Measurements from ENCODE around the gene SPTBN1. TPM values are rescaled to one million over a fixed set of nuclear protein-coding genes. Genes with fewer than 3 reads are reported as not detected.

Gene SPTBN1
- total RNA-seq, 2 experiments from 2014 or later, result 171 to 184 TPM

DNA sequence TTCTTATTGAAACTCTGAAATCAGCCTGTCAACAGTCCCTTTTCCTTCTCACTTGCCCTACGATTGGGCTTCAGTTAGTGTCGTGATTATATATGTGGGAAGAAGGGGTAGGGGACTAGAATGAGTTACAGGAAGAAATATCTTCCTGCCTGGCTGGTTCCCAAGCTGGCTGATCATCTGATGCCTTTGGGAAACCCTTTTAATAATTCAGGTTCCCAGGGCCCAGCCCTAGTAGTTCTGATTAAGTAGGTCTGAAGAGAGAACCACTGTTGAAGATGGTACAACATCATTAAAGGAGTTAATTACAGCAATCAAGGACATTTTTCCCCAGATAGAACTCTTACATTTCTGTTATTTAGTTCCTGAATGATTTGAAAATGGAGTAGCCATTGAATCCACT lies 157.3 kb downstream of the SPTBN1 start:
- Mint-ChIP-seq H3K4me1 (peaks cover 39% of the 10 kb centered on the region), H3K4me3 (no peak overlapping the region), H3K27me3 (no peaks in the 10 kb centered on the region), H3K9me3 (no peaks in the 10 kb centered on the region), H3K36me3 (ENCODE audit: low read depth) (peaks cover 52% of the 10 kb centered on the region), H3K27ac (no peak overlapping the region)
- no peak for DNase-seq
- POLR2A ChIA-PET, result no interaction called here
- CTCF ChIA-PET, result no interaction called here

GRCh38 chr2:54613794-54614257 lies 157.7 kb downstream of the SPTBN1 start:
- H3K4me3 Mint-ChIP-seq, result no peak overlapping the region
- ChIA-PET POLR2A (no interaction called here), CTCF (interaction anchor here (1.1 kb wide), 1 partner anchor 15 kb away, joined by 3 read pairs; no protein-coding TSS in a partner anchor)
- H3K4me1 Mint-ChIP-seq, result peaks cover 40% of the 10 kb centered on the region
- H3K9me3 Mint-ChIP-seq, result no peaks in the 10 kb centered on the region
- H3K27ac Mint-ChIP-seq, result no peak overlapping the region
- no peak for DNase-seq
- peaks cover 54% of the 10 kb centered on the region for H3K36me3 Mint-ChIP-seq (ENCODE audit: low read depth)
- no peaks in the 10 kb centered on the region for H3K27me3 Mint-ChIP-seq

- POLR2A ChIA-PET, result no interaction called here
- H3K4me3 Mint-ChIP-seq, result no peak overlapping the region
- H3K27ac Mint-ChIP-seq, result no peak overlapping the region
- H3K4me1 Mint-ChIP-seq, result peaks cover 39% of the 10 kb centered on the region
- peaks cover 62% of the 10 kb centered on the region for H3K36me3 Mint-ChIP-seq (ENCODE audit: low read depth)
- H3K9me3 Mint-ChIP-seq, result no peaks in the 10 kb centered on the region
- no peaks in the 10 kb centered on the region for H3K27me3 Mint-ChIP-seq
- CTCF ChIA-PET, result interaction anchor here (0.7 to 1.1 kb wide), 2 partner anchors 14 to 23 kb away, joined by 3 read pairs; no protein-coding TSS in a partner anchor
- DNase-seq, result no peak
Measured at GRCh38 chr2:54614819-54615218, 158.7 kb downstream of the SPTBN1 start.

- H3K9me3 Mint-ChIP-seq, result no peaks in the 10 kb centered on the region
- CTCF ChIA-PET, result interaction anchor here (0.6 to 1.1 kb wide), 2 partner anchors 15 to 129 kb away, joined by 3 to 5 read pairs; no protein-coding TSS in a partner anchor
- H3K4me3 Mint-ChIP-seq, result no peak overlapping the region
- POLR2A ChIA-PET, result no interaction called here
- DNase-seq, result no peak
- H3K36me3 Mint-ChIP-seq (ENCODE audit: low read depth), result peaks cover 74% of the 10 kb centered on the region
- no peaks in the 10 kb centered on the region for H3K27me3 Mint-ChIP-seq
- peaks cover 37% of the 10 kb centered on the region for H3K4me1 Mint-ChIP-seq
- no peak overlapping the region for H3K27ac Mint-ChIP-seq
Measured at GRCh38 chr2:54615832-54616534, 159.9 kb downstream of the SPTBN1 start.

- no peaks in the 10 kb centered on the region for H3K9me3 Mint-ChIP-seq
Measured at GRCh38 chr2:54617409-54617808, 161.3 kb downstream of the SPTBN1 start.

DNA sequence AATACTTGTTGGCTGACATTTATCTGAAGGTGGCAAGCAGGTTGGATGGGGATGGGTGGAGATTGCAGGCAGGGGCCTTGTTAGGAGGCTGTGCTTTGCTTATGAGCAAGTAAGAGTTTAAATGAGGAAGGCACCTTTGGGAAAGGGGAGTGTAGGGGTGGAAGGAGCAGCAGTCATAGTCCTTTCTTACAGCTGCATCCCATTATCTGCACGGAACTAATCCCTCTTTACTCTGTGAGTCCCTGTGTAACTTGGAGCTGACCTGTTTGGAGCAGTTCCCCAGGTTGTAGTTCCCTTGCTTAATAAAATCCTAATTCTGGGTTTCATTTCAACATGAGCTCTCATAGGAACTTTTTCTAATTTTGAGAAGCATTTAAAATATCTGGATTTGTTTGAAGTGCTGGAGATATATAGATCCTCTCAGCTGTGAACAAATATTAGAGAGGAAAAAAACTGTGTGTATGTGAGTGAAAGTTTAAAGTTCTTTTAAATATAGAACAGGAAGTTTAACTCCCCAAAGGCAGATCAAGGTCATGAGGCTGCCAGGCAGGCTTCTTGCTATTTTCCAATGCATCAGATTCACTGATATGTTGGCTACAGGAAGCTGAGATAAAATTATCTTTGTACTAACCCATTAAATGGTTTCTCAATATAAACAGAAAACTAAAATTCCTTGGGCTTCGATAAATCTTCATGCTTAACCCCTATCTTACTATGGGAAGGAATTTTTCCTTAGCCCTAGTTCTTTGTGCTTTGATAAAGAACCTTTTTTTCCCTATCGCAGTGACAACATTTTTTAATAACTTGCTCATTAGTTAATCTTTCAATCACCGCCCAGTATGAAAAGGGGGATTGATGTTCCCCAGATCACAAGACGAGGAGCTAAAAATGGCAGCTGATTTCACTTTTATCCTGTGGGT lies 162.8 kb downstream of the SPTBN1 start:
- DNase-seq, result no peak
- no peak overlapping the region for H3K27ac Mint-ChIP-seq
- H3K9me3 Mint-ChIP-seq, result no peaks in the 10 kb centered on the region
- ChIA-PET POLR2A (no interaction called here), CTCF (interaction anchor here (1.6 kb wide), 1 partner anchor 14 kb away, joined by 6 read pairs; no protein-coding TSS in a partner anchor)
- H3K27me3 Mint-ChIP-seq, result no peaks in the 10 kb centered on the region
- H3K4me3 Mint-ChIP-seq, result no peak overlapping the region
- H3K4me1 Mint-ChIP-seq, result peaks cover 23% of the 10 kb centered on the region
- H3K36me3 Mint-ChIP-seq (ENCODE audit: low read depth), result peaks cover 78% of the 10 kb centered on the region

More at GRCh38 chr2:54617409-54617808, 161.3 kb downstream of the SPTBN1 start:
- peaks cover 31% of the 10 kb centered on the region for H3K4me1 Mint-ChIP-seq
- ChIA-PET CTCF (interaction anchor here (1.1 kb wide), 1 partner anchor 16 kb away, joined by 3 read pairs; no protein-coding TSS in a partner anchor), POLR2A (no interaction called here)
- no peak overlapping the region for H3K27ac Mint-ChIP-seq
- no peak overlapping the region for H3K4me3 Mint-ChIP-seq
- H3K27me3 Mint-ChIP-seq, result no peaks in the 10 kb centered on the region
- no peak for DNase-seq
- peaks cover 81% of the 10 kb centered on the region for H3K36me3 Mint-ChIP-seq (ENCODE audit: low read depth)

- no peak for DNase-seq
- Mint-ChIP-seq H3K9me3 (no peaks in the 10 kb centered on the region), H3K4me3 (no peak overlapping the region), H3K36me3 (ENCODE audit: low read depth) (peaks cover 79% of the 10 kb centered on the region), H3K27me3 (no peaks in the 10 kb centered on the region), H3K4me1 (peaks cover 25% of the 10 kb centered on the region), H3K27ac (no peak overlapping the region)
- POLR2A ChIA-PET, result no interaction called here
- CTCF ChIA-PET, result interaction anchor here (1.6 kb wide), 1 partner anchor 14 kb away, joined by 6 read pairs; no protein-coding TSS in a partner anchor
Measured at GRCh38 chr2:54619660-54620231, 163.6 kb downstream of the SPTBN1 start.

GRCh38 chr2:54620948-54621347 lies 164.8 kb downstream of the SPTBN1 start:
- Mint-ChIP-seq H3K9me3 (no peaks in the 10 kb centered on the region), H3K4me3 (no peak overlapping the region), H3K27me3 (no peaks in the 10 kb centered on the region), H3K27ac (peak overlapping the region; percentile 32), H3K36me3 (ENCODE audit: low read depth) (peaks cover 80% of the 10 kb centered on the region), H3K4me1 (peaks cover 25% of the 10 kb centered on the region)
- DNase-seq, result no peak
- ChIA-PET CTCF (interaction anchor here (2.2 kb wide), 1 partner anchor 16 kb away, joined by 6 read pairs; no protein-coding TSS in a partner anchor), POLR2A (no interaction called here)

GRCh38 chr2:54624591-54625071 lies 168.5 kb downstream of the SPTBN1 start:
- no peak for DNase-seq
- no peaks in the 10 kb centered on the region for H3K9me3 Mint-ChIP-seq
- POLR2A ChIA-PET, result no interaction called here
- peaks cover 81% of the 10 kb centered on the region for H3K36me3 Mint-ChIP-seq (ENCODE audit: low read depth)
- CTCF ChIA-PET, result interaction anchor here (0.8 to 1.5 kb wide), 7 partner anchors 9 to 80 kb away, joined by 3 to 5 read pairs (median 4); no protein-coding TSS in a partner anchor
- H3K27ac Mint-ChIP-seq, result no peak overlapping the region
- H3K4me3 Mint-ChIP-seq, result no peak overlapping the region
- H3K4me1 Mint-ChIP-seq, result peaks cover 8% of the 10 kb centered on the region
- H3K27me3 Mint-ChIP-seq, result no peaks in the 10 kb centered on the region

DNA sequence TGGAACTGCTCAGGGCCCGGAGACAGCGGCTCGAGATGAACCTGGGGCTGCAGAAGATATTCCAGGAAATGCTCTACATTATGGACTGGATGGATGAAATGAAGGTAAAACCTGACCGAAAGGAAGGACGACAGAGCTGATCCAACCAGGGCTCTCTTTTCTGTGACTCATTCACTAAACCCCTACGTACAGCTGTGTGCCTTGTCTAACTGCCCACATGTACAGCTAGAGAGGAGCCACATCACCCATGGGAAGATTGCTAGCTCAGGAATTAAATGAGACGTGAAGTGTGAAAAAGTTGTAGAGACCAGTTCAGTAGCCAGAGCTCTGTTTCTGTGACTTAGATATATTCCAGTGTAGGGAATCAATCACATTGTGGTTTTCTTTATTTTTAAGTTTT lies 170.0 kb downstream of the SPTBN1 start:
- ChIA-PET CTCF (no interaction called here), POLR2A (no interaction called here)
- peaks cover 3% of the 10 kb centered on the region for H3K4me1 Mint-ChIP-seq
- no peak overlapping the region for H3K4me3 Mint-ChIP-seq
- H3K27ac Mint-ChIP-seq, result no peak overlapping the region
- no peaks in the 10 kb centered on the region for H3K9me3 Mint-ChIP-seq
- no peak for DNase-seq
- no peaks in the 10 kb centered on the region for H3K27me3 Mint-ChIP-seq
- H3K36me3 Mint-ChIP-seq (ENCODE audit: low read depth), result peaks cover 79% of the 10 kb centered on the region

DNA sequence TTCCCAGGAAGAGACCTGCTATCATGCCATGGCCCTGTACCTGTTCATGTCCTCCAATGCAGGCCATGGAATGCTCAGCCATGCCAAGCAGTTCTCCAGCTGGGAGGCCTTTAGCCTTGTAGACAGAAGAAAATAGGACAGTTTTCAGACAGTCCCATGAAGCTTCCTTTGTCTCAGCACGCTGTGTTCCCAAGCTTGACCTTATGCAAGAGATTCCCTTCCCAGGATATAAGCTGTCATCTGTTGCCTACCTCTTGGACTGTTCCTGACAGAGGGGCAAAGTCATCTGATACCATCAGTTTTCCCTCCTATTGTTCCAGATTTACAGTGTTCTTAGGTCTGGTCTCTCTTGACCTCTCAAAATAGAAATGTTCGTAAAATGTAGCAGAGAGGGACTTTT lies 170.8 kb downstream of the SPTBN1 start:
- no peaks in the 10 kb centered on the region for H3K9me3 Mint-ChIP-seq
- H3K36me3 Mint-ChIP-seq (ENCODE audit: low read depth), result peaks cover 77% of the 10 kb centered on the region
- no peaks in the 10 kb centered on the region for H3K27me3 Mint-ChIP-seq
- CTCF ChIA-PET, result interaction anchor here (1.1 kb wide), 1 partner anchor 104 kb away, joined by 3 read pairs; no protein-coding TSS in a partner anchor
- DNase-seq, result no peak
- peaks cover 3% of the 10 kb centered on the region for H3K4me1 Mint-ChIP-seq
- H3K27ac Mint-ChIP-seq, result no peak overlapping the region
- H3K4me3 Mint-ChIP-seq, result no peak overlapping the region
- POLR2A ChIA-PET, result no interaction called here

- no peak overlapping the region for H3K27ac Mint-ChIP-seq
- no peaks in the 10 kb centered on the region for H3K9me3 Mint-ChIP-seq
- H3K36me3 Mint-ChIP-seq (ENCODE audit: low read depth), result peaks cover 79% of the 10 kb centered on the region
- CTCF ChIA-PET, result interaction anchor here (0.7 kb wide), 1 partner anchor 21 kb away, joined by 3 read pairs; no protein-coding TSS in a partner anchor
- H3K4me3 Mint-ChIP-seq, result no peak overlapping the region
- POLR2A ChIA-PET, result no interaction called here
- no peaks in the 10 kb centered on the region for H3K27me3 Mint-ChIP-seq
- H3K4me1 Mint-ChIP-seq, result peaks cover 8% of the 10 kb centered on the region
- no peak for DNase-seq
Measured at GRCh38 chr2:54627973-54628372, 171.8 kb downstream of the SPTBN1 start.
